Fibroblast of villous mesenchyme (primary cell): ENCODE results near the gene TOP2A. TPM values are rescaled to one million over a fixed set of nuclear protein-coding genes. Genes with fewer than 3 reads are reported as not detected.

Source experiments
- DNase-seq: peaks from one replicate; pipeline ENCODE4 v3.0.0-alpha.2; 2010; ENCODE audit warnings: low read depth
- H3K4me3 ChIP-seq: 2 replicates; pipeline ENCODE4 v1.5.1; 2011; ENCODE audit warnings: low read depth, mild to moderate bottlenecking, low read length
- total RNA-seq: library from RNA; depleted of rRNA; stranded (reverse); fragments of >200 nt; gene quantifications from 2 replicates; pipeline ENCODE4 v1.2.3, GENCODE V29; 2012
- TF ChIP-seq, protein P1 (sequence below): IDR thresholded peaks from 2 replicates; pipeline ENCODE4 v1.5.1; 2012; ENCODE audit warnings: low read depth, mild to moderate bottlenecking, low read length; ENCODE audit not compliant: insufficient read depth

The TOP2A gene
- total RNA-seq, 1 donor, result 105 TPM

DNA sequence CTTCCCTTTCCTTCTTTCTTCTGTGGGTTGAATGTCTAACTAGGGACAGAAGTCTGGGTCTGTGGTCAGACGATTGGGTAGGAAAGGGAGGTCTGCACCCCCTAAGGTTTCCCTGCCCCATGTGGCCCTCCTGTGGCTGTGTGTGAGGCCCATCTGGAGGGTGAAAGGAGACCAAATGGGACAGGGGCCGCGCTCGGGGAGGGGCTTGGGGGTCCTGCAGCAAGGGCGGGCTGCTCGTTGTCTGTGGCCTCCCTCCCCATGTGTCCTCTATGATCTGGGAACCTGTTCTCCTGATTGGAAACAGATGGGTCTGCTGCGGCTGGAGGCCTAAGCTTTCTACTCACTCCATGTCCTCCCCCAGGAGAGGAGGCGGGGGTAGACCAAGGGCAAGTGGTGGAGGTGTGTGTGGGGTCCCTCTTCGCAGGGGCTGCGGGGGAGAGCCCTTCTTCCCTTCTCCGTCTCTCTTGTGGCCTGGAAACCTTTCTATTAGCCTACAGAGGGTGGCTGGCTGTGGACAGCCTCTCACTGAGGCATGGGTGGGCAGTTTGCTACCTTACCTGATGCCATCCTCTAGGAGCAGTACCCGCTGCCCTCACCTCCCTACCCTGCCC is 44.1 kb upstream of the TOP2A start:
- DNase-seq, result peak; percentile 47
- TF ChIP-seq, protein P1, sequence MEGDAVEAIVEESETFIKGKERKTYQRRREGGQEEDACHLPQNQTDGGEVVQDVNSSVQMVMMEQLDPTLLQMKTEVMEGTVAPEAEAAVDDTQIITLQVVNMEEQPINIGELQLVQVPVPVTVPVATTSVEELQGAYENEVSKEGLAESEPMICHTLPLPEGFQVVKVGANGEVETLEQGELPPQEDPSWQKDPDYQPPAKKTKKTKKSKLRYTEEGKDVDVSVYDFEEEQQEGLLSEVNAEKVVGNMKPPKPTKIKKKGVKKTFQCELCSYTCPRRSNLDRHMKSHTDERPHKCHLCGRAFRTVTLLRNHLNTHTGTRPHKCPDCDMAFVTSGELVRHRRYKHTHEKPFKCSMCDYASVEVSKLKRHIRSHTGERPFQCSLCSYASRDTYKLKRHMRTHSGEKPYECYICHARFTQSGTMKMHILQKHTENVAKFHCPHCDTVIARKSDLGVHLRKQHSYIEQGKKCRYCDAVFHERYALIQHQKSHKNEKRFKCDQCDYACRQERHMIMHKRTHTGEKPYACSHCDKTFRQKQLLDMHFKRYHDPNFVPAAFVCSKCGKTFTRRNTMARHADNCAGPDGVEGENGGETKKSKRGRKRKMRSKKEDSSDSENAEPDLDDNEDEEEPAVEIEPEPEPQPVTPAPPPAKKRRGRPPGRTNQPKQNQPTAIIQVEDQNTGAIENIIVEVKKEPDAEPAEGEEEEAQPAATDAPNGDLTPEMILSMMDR, result no peak
- H3K4me3 ChIP-seq, result no peak overlapping the region

DNA sequence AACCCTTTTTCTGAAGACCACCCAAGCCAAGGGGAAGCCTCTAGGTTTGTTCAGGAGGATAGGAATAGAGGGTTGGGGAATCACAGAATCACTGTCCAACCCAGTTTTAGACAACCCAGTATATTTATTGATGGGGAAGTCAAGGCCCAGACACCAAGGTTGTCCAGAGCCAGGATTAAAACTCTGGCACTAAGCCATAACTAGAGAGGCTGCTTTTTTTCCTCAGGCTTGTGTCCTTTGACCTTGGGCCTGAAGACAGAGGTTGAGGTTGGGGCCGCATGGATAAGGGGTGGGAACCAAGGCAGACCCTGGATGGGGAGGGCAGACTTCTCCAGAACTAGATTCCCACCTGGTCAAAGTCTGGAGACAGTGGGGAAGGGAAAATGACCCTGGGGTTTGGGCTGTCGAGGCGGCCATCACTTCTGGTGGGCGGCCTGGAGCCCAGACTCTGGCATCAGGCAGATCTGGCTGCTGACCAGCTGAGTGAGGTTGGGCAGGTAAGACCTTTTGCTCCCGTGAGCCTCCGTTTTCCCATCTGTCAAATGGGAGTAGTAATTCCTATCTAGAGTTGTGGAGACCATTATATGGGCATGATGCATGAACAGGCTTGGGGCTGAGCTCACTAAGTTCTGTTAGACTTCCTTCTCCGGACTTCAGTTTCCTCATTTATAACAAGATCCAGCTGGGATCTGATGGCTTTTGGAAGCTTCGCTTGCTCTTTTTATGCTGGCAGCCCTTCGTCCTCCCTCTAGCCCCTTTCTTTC is 43.5 kb upstream of the TOP2A start:
- DNase-seq, result no peak
- TF ChIP-seq, protein P1, result no peak
- no peak overlapping the region for H3K4me3 ChIP-seq

DNA sequence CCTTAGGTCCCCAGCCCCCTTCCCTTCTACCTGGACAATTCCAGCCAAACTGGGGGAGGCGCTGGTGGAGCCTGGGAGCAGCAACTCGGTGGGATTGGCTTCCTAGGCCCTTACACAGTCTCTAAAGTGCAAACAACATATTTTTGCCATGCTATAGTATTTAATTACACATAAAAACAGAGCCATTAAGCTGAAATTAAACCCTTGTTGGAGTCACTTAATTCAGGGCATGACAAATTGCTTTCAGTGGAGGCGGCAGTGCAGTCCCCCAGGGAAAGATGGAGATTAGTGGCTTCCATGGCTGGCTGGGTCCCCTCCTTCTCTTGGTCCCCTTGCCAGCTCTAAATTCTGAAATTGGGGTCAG is 42.9 kb upstream of the TOP2A start:
- TF ChIP-seq, protein P1, result no peak
- no peak overlapping the region for H3K4me3 ChIP-seq
- DNase-seq, result no peak

DNA sequence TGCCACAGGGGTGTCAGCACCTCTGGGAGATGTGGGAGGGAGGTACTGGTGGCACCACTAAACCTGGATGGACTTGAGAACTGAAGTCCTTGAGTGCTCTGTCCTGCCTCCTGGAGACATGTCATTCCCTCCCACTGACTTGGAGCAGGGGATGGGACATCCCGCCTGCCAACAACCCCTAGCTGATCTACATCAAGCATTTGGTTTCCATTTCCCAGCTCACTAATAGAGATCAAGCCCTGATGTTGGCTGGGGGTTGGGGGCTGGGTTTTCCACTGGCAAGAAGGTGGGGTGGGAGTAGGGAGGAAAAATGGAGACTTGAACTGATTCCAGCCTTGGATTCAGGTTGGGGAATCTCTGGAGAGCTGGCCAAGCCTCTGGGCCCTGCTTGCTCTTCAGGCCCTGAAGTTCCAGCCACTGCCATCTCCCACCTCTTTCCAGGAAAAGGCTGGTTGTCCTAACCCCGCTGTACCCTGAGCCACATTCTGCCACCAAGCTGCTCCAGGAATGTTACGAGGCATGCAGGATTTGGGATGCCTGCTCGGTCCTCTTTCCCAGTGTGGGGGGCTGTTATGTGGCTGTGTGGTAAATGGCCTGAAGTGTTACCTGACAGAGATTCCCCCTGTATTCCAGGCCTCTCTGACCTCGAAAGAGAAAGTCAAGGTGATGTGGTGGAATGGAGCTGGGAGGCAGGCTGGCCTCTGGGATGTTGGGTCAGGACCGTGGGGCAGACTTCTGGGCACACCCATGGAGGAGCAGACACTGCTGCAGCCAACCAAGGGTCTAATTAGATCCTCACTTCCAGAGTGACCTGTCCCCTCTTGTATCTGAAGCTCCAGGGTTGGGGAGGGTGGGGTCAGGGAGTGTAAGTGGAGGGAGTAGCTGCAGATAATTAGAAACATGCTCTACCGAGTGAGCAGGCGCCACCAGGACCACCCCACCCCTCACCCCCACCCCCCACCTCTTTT is 42.2 kb upstream of the TOP2A start:
- no peak overlapping the region for H3K4me3 ChIP-seq
- DNase-seq, result no peak
- TF ChIP-seq, protein P1, result no peak

DNA sequence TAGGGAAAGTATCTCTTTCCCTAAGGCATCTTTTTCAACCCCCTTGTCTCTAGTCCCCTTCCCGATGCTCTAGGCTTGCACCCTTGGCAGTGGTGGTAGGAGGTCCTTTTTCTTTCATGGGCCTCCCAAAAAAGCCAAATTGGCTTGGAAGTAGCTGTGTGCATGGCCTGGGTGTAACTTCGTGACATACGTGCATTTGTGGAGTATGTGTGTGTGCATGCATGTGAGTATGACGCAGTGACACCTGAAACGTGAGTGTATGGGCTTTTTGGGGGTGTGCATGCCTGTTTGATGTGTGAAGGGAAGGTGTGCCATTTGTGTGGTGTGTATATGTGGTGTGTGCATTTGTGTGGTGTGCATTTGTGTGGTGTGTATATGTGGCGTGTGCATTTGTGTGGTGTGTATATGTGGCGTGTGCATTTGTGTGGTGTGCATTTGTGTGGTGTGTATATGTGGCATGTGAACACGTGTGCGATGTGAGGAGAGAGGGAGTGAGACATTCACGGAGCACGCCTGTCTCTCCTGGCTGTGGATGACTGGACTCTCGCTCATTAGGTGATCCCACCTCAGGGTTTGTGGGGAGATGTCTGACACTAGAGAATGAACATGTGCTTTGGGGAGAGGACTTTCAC is 41.3 kb upstream of the TOP2A start:
- TF ChIP-seq, protein P1, result no peak
- H3K4me3 ChIP-seq, result no peak overlapping the region
- DNase-seq, result no peak
